Stimulated activated CD8-positive, alpha-beta memory T cell treated with anti-CD3 and anti-CD28 coated beads, Interleukin-12 subunit alpha, Interleukin-12 subunit beta, amount 100 ng/mL, for 24 hours (primary cell): ENCODE results near the gene SERP1.

Experiments
- DNase-seq: peaks from one replicate; pipeline ENCODE4 v3.0.0-alpha.2; 2020; ENCODE audit errors: extremely low read depth

Gene SERP1

DNA sequence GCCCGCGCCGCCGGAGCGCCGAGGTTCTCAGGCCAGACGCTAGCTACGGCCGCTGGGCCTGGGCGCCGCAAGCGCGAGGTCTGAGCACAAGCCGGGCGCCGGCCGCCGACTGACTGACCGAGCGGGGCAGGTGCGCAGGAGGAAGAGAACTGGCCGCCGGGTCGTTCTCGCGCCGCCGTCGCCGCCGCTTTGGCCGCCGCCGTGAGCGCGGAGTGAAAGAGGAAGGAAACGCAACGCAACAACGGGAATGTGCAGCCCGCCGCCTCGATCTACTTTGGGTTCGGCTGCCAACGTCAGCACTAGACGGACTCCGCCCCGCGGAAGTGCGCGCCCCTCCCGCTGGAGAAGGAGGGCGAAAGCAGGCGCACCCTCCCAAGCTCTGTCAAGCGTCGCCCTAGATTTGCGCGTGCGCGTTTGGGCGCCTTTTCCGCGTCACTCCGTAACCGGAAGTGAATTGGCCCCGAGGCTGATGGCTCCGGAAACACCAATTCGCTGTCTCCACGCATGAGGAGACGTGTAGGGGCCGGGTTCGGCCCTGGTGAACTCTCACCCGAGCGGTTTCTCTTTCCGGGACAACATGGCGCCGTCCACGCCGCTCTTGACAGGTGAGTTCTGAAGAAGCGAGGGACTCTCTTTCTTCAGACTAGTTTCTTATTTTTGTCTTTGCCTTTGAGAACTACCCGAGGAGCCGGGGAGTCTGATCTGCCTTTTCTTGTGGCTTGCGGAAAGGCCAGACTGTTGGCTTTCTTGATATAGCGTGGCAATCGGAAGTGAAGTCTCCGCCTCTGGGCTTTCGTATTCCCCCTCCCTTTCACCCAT is at the start of gene SERP1, which contains the start of gene EIF2A:
SERP1 (minus strand) TSS at position 271 of the 819 bp plus-strand sequence. CDS start 361 bp downstream, outside the sequence.
EIF2A (plus strand) TSS at position 562 of the 819 bp plus-strand sequence; CDS start at position 578, 16 bp downstream.
- peak; percentile 94 for DNase-seq

DNA sequence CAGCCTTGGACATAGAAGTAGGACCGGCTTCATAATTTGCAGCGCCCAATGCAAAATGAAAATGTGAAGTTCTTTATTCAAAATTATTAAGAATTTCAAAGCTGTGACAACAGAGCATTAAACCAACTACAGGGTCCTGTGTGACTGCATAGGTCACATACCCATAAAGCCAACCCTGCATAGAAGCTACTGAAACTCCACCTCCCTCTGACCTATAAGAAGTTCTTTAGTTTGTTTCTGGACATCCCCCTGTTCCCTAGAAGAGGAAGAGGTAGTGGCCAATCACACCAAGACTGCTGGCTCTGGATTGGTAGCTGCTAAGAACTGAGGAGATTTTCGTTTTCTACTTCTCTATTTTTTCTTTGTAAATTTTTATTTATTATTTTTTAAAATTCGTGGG is 47.9 kb upstream of the SERP1 start:
- no peak for DNase-seq

DNA sequence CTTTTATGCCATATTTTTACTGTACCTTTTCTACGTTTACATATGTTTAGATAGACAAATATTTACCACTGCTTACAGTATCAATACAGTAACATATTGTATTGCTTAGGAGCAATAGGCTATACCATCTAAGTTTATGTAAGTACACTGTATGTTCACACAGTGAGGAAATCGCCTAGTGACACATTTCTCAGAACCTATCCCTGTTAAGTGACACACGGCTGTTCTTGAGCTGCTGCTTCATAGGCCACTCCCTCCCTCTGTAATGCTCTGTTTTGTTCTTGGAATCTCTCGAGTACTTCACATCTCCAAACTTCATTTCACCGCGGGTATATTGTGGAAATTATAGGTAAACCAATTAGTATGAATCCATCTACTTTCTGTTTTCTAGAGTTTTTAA is 43.5 kb upstream of the SERP1 start:
- DNase-seq, result no peak

DNA sequence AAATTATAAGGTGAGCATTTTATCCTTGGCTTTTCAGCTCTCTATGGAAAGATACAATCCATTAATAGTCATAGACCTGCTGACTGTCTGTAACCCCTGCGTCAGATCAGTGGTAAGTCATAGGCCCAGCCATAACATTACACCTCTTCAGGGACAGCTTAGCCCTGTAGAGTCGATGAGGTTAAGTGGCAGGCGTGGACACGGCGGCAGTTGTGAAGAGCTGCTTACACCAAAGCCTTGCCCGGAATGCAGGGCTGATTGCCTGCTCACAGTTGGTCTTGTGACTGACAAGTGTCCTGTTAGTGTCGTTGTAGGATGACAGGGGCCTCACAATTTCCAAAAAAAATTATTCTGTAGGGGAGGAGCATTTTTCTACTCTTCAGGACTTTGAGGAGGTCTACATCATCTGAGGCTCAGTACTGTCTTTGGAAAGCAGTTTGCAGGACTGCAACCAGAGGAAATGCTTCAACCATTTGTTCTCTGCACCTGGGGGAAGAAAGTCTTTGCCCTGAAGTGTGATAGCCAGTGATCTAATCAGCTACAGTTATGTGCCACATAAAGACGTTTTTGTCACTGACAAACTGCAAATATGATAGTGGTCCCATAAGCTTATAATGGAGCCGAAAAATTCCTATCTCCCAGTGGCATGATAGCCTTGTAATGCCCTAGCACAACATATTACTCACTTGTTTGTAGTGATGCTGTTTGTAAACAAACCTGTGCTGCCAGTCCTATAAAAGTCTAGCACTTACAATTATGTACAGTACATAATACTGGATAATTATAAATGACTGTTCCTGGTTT is 41.9 kb upstream of the SERP1 start:
- no peak for DNase-seq

DNA sequence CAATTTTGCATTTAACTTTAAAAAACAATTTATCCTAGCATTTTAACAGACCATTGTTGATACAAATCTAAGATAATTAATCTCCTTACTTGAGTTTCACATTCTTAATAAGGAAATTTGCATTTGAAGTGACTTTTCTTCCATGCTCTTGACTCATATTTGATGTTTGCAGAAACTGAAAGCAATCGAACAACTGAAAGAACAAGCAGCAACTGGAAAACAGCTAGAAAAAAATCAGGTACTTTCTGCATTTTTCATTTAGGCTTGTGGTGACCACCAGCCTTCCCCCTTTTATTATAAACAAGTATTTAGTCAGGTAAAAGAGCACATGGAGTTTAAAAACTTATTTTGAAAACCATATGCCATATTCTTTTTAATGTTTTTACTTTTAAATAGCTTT is 36.7 kb upstream of the SERP1 start:
- no peak for DNase-seq

DNA sequence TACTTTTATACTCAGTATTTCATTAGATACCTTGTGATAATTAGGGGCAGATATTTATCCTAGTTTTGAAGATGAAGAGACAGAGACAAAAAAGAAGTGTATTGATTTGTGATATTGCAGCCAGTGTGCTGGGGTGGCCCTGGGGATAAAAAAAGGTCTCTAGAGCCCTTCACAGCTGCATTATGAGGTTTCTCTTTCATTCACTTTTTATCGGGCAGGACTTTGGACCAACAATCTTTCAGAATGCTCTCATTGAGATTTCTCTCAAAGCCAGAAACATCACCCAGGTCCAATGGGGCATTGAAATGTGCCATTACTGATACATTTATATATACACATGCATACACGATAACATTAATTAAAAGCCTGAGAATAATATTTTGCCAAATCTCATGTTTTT is 36.3 kb upstream of the SERP1 start:
- DNase-seq, result no peak

DNA sequence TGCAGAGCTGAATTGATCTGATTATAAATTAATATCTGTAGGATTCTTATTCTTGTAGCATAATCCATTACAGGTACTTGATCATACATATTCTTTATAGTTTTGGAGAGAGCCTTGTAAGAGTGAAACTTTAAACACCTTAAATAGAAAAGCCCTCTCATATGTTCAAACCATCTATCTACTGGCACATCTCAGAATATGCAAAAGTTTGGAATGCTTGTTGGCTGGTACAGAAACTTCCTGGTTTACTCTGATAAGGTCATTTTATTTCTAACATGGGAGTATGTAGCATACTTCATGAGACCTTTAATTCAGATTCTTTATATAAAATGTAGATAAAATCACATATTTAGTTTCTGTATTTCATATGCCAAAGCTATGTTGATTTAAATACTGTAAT is 34.9 kb upstream of the SERP1 start:
- no peak for DNase-seq

DNA sequence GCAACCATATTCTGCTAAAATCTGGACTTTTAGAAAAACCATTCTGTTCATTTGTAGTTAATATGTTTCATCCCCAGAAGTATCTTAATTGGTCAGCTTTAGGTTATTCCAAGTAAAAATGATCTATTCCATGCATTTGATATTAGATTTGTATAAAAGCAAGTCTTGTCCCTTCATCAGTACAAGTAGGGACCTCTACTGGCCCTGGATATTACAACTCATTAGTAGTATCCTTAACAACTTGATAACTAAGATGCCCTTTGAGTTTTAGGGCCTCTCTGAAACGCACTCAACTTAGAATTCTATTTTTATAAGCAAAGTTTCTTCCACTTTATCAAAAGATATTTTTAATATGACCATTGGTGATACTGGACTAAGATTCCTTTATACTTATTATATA is 31.6 kb upstream of the SERP1 start:
- DNase-seq, result no peak

DNA sequence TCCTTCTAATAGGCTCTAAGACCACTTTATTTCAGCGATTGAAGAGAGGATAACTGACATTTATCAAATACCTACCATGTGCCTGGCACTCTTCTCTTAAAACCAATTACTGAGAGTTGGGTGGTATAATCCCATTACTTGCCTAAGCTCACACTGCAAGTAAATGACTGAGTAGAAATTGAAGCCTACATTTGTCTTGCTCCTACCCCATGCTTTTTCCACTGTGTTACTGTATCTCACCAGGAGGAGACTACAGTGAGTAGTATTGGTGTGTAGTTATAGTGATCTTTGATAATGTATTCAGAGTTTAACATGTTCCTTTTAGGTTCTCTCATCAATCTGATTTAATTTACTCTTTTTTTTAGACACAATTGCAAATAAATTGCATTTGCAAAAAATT is 21.0 kb upstream of the SERP1 start:
- no peak for DNase-seq

DNA sequence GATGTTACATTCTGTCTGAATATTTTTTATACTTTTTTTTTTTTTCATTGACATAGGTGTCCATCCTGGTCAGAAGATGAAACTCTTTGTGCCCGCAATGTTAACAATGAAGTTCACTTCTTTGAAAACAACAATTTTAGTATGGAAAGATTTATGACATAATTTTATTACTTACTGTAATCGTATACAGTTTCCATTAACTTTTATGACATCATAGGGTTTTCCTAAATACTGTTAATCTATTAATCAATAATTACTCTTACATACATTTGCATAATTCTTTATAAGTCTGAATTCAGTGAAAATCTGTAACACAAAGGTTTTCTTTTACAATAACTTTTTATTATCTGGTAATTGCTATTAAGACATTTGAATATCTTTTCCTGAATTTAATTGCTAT is 17.9 kb upstream of the SERP1 start:
- DNase-seq, result no peak

DNA sequence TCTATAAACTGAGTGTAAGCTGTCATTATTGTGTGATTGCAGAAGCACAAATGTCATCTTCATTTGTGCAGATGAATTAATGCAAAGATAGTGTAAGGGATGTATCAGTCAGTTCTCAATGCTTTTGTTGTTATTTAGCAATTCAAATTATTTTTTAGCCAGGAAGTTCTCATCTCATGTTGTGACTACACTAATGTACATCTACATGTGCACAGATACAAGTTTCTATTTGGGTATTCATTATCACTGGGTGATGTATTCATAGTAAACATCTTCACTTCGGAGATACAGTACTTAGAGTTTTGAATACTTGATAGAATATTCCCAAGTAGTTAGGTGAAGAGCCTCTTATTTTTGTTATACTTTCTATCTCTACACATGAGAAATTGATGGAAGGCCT is 11.4 kb upstream of the SERP1 start:
- DNase-seq, result no peak

DNA sequence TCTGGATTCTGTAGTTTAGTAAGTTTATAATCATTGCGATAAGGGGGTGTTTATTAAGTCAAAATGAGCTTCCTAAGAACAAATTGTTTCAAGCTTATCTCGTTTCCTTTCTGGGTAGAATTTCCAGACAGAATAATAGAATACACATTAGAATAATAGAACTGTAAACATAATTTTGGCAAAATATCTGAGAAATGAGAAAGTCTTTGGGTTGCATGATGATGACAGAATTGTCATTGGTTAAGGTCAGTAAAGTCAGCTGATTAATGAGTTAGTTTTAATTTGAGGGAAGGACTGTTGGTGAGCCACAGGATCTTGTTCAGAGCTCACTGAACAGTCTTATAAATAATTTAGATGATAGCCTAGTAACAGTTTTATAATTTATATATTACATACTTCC is 10.5 kb upstream of the SERP1 start:
- no peak for DNase-seq

DNA sequence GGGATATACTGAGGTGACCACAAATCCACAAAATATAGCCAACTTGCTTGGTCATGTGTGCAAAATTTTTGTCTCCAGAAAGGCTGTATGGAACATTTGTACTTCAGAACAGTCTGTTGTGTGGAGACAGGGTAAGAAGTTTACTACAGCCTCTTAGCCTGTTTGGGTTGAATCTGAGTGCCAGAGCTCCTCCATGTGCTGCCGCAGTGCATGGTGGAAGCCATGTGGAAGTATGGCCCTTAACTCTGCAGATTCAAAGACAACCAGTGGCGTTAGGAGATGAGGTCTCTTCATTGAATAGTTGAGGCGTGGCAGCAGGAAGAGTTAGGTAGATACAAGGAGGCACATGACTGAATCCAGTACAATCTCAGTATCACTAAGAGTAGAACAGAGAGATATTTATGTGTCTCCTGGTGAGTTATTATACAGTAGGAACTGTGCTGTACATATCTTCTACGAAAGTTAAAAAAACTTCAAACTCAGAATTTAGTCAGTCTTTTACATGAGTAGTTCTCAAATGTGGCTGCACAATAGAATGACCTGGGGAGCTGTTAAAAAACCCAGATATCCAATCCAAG is 9.7 kb upstream of the SERP1 start:
- DNase-seq, result no peak

DNA sequence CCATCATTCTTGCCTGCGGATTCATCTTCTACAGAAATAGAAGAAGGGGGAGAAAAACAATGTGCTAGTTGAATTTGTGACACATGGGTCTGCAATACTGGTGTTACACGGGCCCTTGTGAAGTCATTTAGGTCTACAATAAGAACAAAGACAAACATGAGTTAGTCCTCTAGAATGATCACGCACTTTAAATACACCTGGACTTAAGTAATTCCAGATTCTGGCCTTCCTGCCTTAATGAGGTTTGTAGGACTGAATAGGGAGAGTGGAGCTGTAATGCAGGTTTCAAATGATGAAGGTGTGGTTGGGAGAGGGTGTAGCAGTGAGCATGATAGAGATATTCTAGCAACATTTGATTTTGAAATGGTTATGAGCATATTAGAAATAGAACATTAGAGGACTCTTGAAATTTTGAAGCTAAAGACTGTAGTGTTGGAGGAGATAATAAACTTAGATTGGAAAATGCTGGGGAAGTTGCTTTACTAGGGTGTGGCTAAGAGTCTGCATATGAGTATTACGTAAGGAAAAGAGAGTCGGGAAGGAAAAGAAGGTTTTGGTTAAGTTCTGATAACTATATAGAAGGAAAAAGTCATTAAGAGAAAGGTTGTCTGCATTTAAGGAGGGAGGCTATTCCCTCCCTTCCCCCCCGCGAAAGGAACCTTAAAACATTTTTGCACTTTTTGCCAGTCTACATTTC is 897 bp upstream of the SERP1 start:
- DNase-seq, result no peak

DNA sequence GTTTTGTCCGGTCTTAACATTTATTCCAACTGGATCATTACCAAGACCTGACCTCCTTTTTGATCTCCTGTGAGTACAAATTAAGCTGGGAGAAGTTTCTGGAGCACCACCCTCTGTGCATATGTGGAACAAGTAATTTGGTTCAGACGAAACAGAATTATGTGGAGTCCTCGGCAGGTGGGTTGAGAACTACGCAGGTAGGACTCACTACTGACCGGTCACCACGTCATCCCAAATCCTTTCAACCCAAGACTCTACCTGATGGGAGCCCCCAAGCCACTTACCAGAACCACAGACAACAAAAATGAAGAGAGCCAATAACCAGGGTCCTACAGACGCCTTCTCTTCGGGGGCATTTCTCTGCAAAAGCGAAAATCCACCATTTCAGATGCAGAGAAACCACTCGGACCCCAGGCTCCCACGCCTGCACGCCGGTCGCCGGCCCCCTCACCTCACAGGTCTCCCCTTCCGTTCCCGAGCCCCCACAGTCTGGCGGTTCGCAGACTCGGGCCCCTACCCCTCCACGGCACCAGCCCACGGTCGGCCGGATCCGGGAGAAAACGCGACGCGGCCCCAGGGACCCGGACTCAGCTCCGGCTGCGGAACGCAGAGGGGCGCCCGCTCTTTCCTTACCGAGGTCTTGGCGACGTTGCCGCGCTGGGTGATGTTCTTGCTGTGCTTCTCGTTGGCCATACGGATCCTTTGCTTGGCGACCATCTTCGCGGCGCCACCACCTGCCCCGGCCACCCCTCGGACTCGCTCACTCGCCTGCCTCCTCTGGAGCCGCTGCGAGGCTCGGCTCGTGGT is 674 bp downstream of the SERP1 start:
- no peak for DNase-seq

DNA sequence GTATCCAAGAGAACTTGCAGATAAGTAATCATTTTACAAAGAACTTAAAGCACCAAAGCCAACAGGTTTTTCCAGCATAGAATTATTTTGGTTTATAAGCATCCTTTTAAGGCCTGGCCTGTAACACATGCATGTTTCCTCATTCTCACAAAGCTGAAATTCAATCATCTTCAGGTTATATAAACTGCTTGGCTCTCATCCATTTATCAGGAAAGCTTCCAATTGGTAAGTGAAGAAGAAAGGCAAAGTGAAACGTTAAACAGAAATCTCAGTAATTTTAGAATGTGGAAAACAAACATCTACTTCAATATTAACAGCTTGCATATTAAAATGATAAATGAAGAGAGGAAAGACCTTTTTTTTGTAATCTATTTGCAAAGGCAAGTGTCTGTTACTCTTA is 1.6 kb downstream of the SERP1 start:
- DNase-seq, result no peak

DNA sequence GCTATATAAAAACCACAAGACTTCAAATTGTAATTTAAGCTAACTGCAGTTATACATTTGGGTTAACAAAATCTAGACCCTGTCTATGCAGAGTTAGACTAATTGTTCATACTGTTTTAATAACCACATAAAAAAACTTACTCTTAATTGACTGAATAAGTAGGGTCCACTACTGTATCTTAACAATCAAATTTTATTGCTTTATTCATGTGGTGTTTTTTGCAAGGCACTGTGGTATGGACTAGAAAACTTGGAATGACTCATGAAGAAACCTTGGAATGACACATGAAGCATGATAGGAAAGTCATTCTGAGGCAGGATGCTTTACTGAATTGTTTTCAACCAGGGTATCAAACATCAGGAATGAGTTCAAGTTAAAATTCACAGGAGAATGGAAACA is 2.3 kb downstream of the SERP1 start:
- no peak for DNase-seq

DNA sequence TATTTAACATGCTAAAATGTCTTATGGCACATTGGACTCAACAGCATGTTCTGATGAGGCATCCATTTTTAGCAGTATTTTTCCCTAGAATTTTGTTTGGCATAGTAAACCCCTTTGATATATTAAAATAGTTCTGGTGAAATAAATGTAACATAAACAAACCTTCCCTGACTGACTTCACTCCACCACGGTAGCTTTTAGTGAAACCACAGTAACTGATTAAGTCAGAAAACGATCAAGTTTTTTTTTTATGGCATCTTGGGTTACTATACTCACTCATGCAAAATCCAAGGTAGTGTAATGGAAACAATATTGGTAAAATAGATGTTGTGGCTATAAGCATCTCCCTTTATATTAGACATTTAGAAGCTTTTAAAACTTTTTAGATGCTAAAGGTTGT is 2.8 kb downstream of the SERP1 start:
- DNase-seq, result no peak

DNA sequence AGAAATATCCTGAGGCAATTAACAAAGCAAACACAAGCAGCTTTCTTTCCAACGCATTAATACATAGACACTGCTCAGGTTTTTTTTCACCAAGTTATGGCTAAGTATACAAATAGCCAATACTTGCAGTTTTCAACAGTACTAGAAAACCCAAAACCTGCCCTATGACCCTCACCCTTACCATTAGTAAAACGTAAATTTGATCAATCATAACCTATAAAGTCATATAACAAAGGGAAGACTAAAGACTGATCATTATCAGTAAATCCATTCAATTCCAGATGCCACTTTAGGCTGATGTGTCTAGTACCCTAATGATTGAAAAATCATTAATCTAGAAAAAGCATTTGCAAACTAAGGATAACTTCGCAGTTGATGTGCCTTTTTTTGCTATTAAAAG is 3.2 kb downstream of the SERP1 start:
- no peak for DNase-seq

DNA sequence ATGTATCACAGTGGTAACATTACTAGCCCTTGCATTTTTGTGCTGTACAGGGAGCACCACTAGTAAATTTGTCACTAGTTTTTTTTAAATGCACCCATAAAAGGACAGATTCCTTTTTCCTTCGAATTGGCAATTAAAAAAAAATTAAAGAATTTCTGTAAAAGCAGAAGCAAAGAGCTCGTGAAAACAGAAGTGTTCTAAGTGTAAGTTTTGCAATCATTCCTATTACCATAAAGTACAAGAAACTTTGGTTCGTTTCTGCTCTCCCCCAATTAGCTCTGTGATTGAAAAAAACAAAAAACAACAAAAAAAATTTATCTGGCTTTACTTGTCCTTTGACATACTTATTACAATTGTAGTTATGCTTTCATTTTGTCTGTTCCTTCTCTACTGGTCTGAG is 5.3 kb downstream of the SERP1 start:
- DNase-seq, result no peak

DNA sequence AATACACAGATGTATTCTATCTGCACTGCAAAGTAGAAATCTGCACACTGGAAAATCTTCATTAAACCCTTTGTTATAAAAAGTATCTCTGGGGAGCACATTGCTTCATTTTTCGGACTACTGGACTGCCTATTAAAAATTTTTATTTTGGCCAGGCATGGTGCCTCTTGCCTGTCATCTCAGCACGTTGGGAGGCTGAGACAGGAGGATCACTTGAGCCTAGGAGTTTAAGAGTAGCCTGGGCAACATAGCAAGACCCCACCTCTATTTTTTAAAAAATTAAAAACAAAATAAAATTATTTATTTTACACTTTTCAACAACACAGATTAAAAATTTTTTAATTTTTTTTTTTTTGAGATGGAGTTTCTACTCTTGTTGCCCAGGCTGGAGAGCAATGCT is 6.0 kb downstream of the SERP1 start:
- DNase-seq, result no peak
